ENCODE data around the gene TMEM41B. TPM values are rescaled to one million over a fixed set of nuclear protein-coding genes. Genes with fewer than 3 reads are reported as not detected.

The TMEM41B gene
- polyA plus RNA-seq, 3 donors = 5.5 to 11.3 (median 5.9) TPM

GRCh38 chr11:9310485-9311090 lies 3.8 kb downstream of the TMEM41B start:
- peaks cover 16 to 20% of the 10 kb centered on the region in 2 donors for H3K4me1 ChIP-seq (ENCODE audit: control insufficient read depth in 1 of 2, insufficient read depth in 2 of 2, low read length in 2 of 2)
- H3K9me3 Mint-ChIP-seq = peaks cover 0 to 4% (median 2%) of the 10 kb centered on the region in 7 donors
- no CpG with 5 or more reads among the region's 3 CpGs for WGBS (ENCODE audit: insufficient coverage)
- H3K4me3 Mint-ChIP-seq = no peak overlapping the region
- DNase-seq = no peak
- H3K79me2 ChIP-seq (ENCODE audit: insufficient read depth, low read length) = peaks cover 85% of the 10 kb centered on the region
- H4K20me1 ChIP-seq (ENCODE audit: insufficient read depth, low read length) = no peaks in the 10 kb centered on the region
- no peak for TF ChIP-seq CTCF (IDR thresholded peaks at IDR 0.05)
- no peak overlapping the region for H2AFZ ChIP-seq (ENCODE audit: insufficient read depth, low read depth, low read length, poor library complexity, severe bottlenecking)
- intact Hi-C loops (cut with micrococcal nuclease) = loop anchor here (5.0 to 10.0 kb wide), 2 partner anchors 48 to 626 kb away; partner anchors contain the start of genes RPL27A (in 1 of the 2) and TRIM66 (in 1 of the 2)
- H3K27me3 ChIP-seq (ENCODE audit: control insufficient read depth in 2 of 2, insufficient read depth in 2 of 2, low read length in 2 of 2) = no peaks in the 10 kb centered on the region
- no peak overlapping the region for H3K9ac ChIP-seq (ENCODE audit: insufficient read depth, low read length, poor library complexity, severe bottlenecking)
- peaks cover 0 to 2% of the 10 kb centered on the region in 2 donors for H3K36me3 Mint-ChIP-seq
- peak overlapping the region in 2 of 7 donors; percentile 32 to 72 for H3K27ac Mint-ChIP-seq
- H3K4me1 Mint-ChIP-seq = peaks cover 26% of the 10 kb centered on the region
- H3K4me2 ChIP-seq (replicated peaks; ENCODE audit: extremely low read depth, low read length, poor library complexity, severe bottlenecking) = no peak overlapping the region
- H3K27ac ChIP-seq (ENCODE audit: low read depth in 1 of 2, low read length in 2 of 2) = no peak overlapping the region
- H3K36me3 ChIP-seq (replicated peaks in 1 of 2; ENCODE audit: control insufficient read depth in 1 of 2, insufficient read depth in 2 of 2, low read length in 2 of 2) = no peaks in the 10 kb centered on the region
- peaks cover 0 to 4% (median 1%) of the 10 kb centered on the region in 3 donors for H3K27me3 Mint-ChIP-seq (ENCODE audit: low read depth in 3 of 3)
- no peak overlapping the region for H3K4me3 ChIP-seq (replicated peaks in 1 of 3; ENCODE audit: low read depth in 2 of 3, low read length in 3 of 3)
- H3K9me3 ChIP-seq (replicated peaks in 1 of 2; ENCODE audit: control insufficient read depth in 1 of 2, insufficient read depth in 1 of 2, low read length in 2 of 2) = no peaks in the 10 kb centered on the region

- H3K79me2 ChIP-seq (ENCODE audit: insufficient read depth, low read length) = peaks cover 70% of the 10 kb centered on the region
- H3K36me3 ChIP-seq (replicated peaks in 1 of 2; ENCODE audit: control insufficient read depth in 1 of 2, insufficient read depth in 2 of 2, low read length in 2 of 2) = peaks cover 0 to 3% of the 10 kb centered on the region in 2 donors
- no peak overlapping the region for H3K4me2 ChIP-seq (replicated peaks; ENCODE audit: extremely low read depth, low read length, poor library complexity, severe bottlenecking)
- DNase-seq = no peak
- H3K9me3 ChIP-seq (replicated peaks in 1 of 2; ENCODE audit: control insufficient read depth in 1 of 2, insufficient read depth in 1 of 2, low read length in 2 of 2) = no peaks in the 10 kb centered on the region
- H2AFZ ChIP-seq (ENCODE audit: insufficient read depth, low read depth, low read length, poor library complexity, severe bottlenecking) = no peak overlapping the region
- intact Hi-C loops (cut with micrococcal nuclease) = no loop called here
- peaks cover 8% of the 10 kb centered on the region for H3K4me1 Mint-ChIP-seq
- no peak overlapping the region for H3K9ac ChIP-seq (ENCODE audit: insufficient read depth, low read length, poor library complexity, severe bottlenecking)
- H3K9me3 Mint-ChIP-seq = peaks cover 0 to 4% (median 2%) of the 10 kb centered on the region in 7 donors
- no peak overlapping the region for H3K4me3 Mint-ChIP-seq
- H3K27ac ChIP-seq (ENCODE audit: low read depth in 1 of 2, low read length in 2 of 2) = no peak overlapping the region
- peaks cover 0 to 2% of the 10 kb centered on the region in 2 donors for H3K36me3 Mint-ChIP-seq
- H3K4me1 ChIP-seq (ENCODE audit: control insufficient read depth in 1 of 2, insufficient read depth in 2 of 2, low read length in 2 of 2) = peaks cover 7 to 8% of the 10 kb centered on the region in 2 donors
- no CpG with 5 or more reads among the region's 3 CpGs for WGBS (ENCODE audit: insufficient coverage)
- H3K4me3 ChIP-seq (replicated peaks in 1 of 3; ENCODE audit: low read depth in 2 of 3, low read length in 3 of 3) = no peak overlapping the region
- no peak overlapping the region for H3K27ac Mint-ChIP-seq
- TF ChIP-seq CTCF (IDR thresholded peaks at IDR 0.05) = no peak
- H3K27me3 ChIP-seq (ENCODE audit: control insufficient read depth in 2 of 2, insufficient read depth in 2 of 2, low read length in 2 of 2) = no peaks in the 10 kb centered on the region
- peaks cover 0 to 1% (median 0%) of the 10 kb centered on the region in 3 donors for H3K27me3 Mint-ChIP-seq (ENCODE audit: low read depth in 3 of 3)
- peaks cover 3% of the 10 kb centered on the region for H4K20me1 ChIP-seq (ENCODE audit: insufficient read depth, low read length)
Observed at GRCh38 chr11:9304178-9304577, 10.2 kb downstream of the TMEM41B start.
